Central memory CD8-positive, alpha-beta T cell (primary cell): ENCODE results near the gene TRMU.
A peak's percentile ranks its signal among the peaks of the same experiment; 100 is the strongest.

ENCODE experiments used
- ATAC-seq: fragments of 150-1000 bp; cut with Tn5 transposase; replicated peaks from 2 replicates; pipeline ENCODE4 v1.10.0; 2022; ENCODE audit warnings: mild to moderate bottlenecking, moderate FRiP score, moderate number of reproducible peaks; ENCODE audit not compliant: poor library complexity, severe bottlenecking; ENCODE audit errors: extremely low read depth
- DNase-seq, 2 donors: peaks; one replicate each; pipeline ENCODE4 v3.0.0; 2021; ENCODE audit warnings: low spot score in 2 of 2
- H3K27ac Mint-ChIP-seq: one replicate; pipeline ENCODE4 v1.8.0; 2022; ENCODE audit warnings: low read depth, mild to moderate bottlenecking, moderate library complexity, mixed read lengths
- H3K27me3 Mint-ChIP-seq: one replicate; pipeline ENCODE4 v1.8.0; 2022; ENCODE audit warnings: mixed read lengths
- H3K36me3 Mint-ChIP-seq: one replicate; pipeline ENCODE4 v1.8.0; 2022; ENCODE audit warnings: mild to moderate bottlenecking, moderate library complexity, mixed read lengths; ENCODE audit not compliant: insufficient read depth
- H3K4me1 Mint-ChIP-seq: one replicate; pipeline ENCODE4 v1.8.0; 2022; ENCODE audit warnings: mixed read lengths
- H3K4me3 Mint-ChIP-seq: one replicate; pipeline ENCODE4 v1.8.0; 2022; ENCODE audit warnings: mild to moderate bottlenecking, moderate library complexity, mixed read lengths
- H3K9me3 Mint-ChIP-seq: one replicate; pipeline ENCODE4 v1.8.0; 2022; ENCODE audit warnings: mixed read lengths

The TRMU gene

DNA sequence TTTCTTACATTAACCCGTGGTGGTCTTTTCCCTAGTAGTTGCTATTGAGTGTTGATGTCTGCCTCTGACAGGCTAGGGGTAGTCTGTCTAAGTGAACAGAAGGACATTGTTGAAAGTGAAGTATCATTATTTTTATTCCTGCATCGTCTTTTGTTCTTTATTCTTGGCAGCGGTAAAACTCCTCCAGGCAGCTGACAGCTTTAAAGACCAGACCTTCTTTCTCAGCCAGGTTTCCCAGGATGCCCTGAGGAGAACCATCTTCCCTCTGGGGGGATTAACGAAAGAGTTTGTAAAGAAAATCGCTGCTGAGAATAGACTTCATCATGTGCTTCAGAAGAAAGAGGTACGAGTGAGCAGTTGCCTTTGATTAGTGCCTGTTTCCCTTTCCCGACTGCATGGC, 14.6 kb downstream of the TRMU start:
- DNase-seq (no peak), ATAC-seq (no peak)
- H3K4me1 Mint-ChIP-seq: peaks cover 6% of the 10 kb centered on the region
- no peaks in the 10 kb centered on the region for H3K27me3 Mint-ChIP-seq
- H3K9me3 Mint-ChIP-seq: no peaks in the 10 kb centered on the region
- H3K27ac Mint-ChIP-seq: no peak overlapping the region
- H3K4me3 Mint-ChIP-seq: no peak overlapping the region
- H3K36me3 Mint-ChIP-seq: peaks cover 51% of the 10 kb centered on the region

DNA sequence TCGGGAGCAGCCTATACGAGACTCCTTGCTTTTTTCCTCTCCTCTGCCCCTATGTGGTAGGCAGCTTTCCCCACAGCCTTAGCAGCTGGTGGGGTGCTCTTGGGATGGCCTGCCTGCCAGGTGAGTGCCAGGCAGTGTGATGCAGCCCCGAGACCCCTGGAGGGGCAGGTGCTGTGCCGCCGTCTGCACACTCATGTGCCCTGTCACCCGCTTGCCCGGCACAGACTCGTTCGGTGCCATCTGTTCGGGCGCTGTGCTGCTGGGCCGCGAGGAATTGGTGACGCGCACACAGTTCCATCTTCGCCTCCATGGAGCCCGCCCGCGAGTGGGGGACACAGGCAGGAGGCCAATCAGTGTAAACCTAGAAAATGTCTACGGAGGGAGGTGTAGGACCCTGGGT, 15.1 kb downstream of the TRMU start:
- Mint-ChIP-seq H3K4me3 (no peak overlapping the region), H3K36me3 (peaks cover 49% of the 10 kb centered on the region), H3K4me1 (peaks cover 12% of the 10 kb centered on the region), H3K27ac (no peak overlapping the region), H3K9me3 (no peaks in the 10 kb centered on the region), H3K27me3 (no peaks in the 10 kb centered on the region)
- DNase-seq: no peak
- ATAC-seq: no peak

DNA sequence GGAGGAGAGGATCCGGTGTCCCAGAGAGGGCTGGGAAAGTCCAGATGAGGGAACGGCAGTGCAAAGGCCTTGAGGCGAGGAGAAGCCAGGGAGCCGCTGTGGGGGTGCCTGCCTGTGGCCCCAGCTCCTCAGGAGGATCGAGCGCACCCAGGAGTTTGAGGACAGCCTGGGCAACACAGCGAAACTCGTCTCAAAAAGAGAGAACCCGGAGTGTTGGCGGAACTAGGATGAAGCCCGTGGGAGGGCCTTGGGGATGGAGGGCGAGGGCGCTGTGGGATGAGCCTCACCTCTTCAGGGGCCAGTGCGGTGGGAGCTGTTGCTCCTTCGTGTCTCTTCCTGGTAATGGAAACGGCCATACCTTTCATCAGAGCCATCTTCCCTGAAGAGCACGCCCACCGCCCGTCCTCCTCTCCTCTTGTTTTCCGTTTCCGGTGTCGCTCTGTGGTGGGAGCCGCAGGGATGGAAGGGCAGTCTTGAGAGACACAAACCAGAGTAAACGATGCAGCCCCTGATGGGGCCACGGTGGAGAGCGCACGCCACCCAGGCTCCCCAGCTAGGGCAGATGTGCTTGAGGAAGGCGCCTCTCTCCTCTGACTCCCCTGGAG, 15.7 kb downstream of the TRMU start:
- Mint-ChIP-seq H3K27me3 (no peaks in the 10 kb centered on the region), H3K9me3 (no peaks in the 10 kb centered on the region), H3K4me1 (peaks cover 12% of the 10 kb centered on the region), H3K4me3 (no peak overlapping the region), H3K36me3 (peaks cover 43% of the 10 kb centered on the region), H3K27ac (no peak overlapping the region)
- DNase-seq (no peak), ATAC-seq (no peak)

DNA sequence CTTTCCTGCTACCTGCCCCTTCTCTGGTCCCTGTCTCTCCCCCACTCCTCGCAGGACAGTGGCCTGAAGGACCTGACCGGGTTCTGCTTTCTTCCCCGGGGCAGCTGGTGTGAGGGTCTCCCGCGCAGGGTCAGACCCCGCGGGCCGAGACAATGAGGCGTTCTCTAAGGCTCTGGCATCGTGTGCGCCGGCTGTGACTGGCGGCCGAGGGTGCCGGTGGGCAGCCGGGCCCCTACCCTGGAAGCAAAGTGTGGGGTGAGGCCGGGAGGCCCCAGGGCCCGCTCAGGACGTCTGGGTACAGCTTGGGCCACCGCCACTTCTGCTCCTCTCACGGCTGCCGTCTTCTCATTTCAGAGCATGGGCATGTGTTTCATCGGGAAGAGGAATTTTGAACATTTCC, 16.3 kb downstream of the TRMU start:
- peaks cover 40% of the 10 kb centered on the region for H3K36me3 Mint-ChIP-seq
- ATAC-seq: no peak
- H3K4me3 Mint-ChIP-seq: no peak overlapping the region
- no peaks in the 10 kb centered on the region for H3K9me3 Mint-ChIP-seq
- DNase-seq: no peak
- no peak overlapping the region for H3K27ac Mint-ChIP-seq
- H3K4me1 Mint-ChIP-seq: peaks cover 12% of the 10 kb centered on the region
- H3K27me3 Mint-ChIP-seq: no peaks in the 10 kb centered on the region

DNA sequence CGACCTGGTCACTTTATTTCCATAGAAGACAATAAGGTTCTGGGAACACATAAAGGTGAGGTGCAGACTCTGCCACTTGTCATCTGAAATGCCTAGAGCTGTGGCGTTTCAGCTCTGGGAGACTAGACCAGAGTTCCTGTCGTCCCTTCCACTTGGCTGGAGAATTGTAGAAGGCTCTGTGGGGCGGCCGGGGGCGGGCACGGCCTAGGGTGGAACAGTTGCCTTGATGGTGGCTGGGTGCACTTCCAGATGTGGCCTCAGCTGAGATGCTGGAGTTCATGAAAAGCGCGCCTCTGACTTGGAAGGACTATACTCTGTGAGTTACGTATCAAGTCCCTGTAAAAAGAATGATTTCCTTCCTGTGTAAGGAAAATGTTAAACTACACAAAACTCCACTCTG, 16.8 kb downstream of the TRMU start:
- peaks cover 36% of the 10 kb centered on the region for H3K36me3 Mint-ChIP-seq
- peaks cover 12% of the 10 kb centered on the region for H3K4me1 Mint-ChIP-seq
- no peak overlapping the region for H3K4me3 Mint-ChIP-seq
- ATAC-seq (no peak), DNase-seq (no peak)
- H3K27ac Mint-ChIP-seq: no peak overlapping the region
- H3K27me3 Mint-ChIP-seq: no peaks in the 10 kb centered on the region
- H3K9me3 Mint-ChIP-seq: no peaks in the 10 kb centered on the region

DNA sequence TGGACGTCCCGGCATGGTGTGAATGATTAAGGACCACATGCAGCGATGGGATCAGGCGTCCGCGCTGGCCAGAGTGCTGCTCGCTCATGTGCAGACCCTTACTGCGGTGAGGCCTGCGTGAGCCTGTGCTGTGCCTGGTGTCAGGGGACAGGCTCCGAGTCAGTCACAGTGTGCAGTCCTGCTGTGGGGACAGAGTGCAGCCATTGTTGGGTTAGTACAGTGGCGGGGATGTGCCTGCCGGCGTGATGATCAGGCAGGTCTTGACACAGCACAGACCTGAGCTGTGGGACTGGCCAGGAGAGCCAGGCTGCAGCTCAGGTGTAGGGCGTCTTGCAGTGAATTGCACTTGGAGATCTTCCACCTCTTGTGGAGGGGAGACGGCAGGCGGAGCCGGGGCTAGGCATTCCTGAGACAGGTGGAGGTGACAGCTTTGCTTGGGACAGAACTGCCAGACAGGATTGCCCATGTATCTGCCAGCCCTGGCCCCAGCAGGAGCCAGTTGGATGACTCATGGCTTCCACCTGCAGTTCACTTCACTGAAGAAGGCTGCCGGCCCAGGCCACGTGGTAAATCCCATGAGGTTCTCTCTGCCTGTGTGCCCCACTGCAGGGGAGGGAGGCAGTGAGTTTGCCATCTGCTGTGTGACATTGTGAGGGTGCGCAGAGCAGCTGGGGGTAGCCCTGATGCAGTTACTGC, 17.3 kb downstream of the TRMU start:
- no peak overlapping the region for H3K4me3 Mint-ChIP-seq
- ATAC-seq (no peak), DNase-seq (no peak)
- H3K9me3 Mint-ChIP-seq: no peaks in the 10 kb centered on the region
- H3K27me3 Mint-ChIP-seq: no peaks in the 10 kb centered on the region
- H3K36me3 Mint-ChIP-seq: peaks cover 30% of the 10 kb centered on the region
- H3K27ac Mint-ChIP-seq: no peak overlapping the region
- H3K4me1 Mint-ChIP-seq: peaks cover 12% of the 10 kb centered on the region

DNA sequence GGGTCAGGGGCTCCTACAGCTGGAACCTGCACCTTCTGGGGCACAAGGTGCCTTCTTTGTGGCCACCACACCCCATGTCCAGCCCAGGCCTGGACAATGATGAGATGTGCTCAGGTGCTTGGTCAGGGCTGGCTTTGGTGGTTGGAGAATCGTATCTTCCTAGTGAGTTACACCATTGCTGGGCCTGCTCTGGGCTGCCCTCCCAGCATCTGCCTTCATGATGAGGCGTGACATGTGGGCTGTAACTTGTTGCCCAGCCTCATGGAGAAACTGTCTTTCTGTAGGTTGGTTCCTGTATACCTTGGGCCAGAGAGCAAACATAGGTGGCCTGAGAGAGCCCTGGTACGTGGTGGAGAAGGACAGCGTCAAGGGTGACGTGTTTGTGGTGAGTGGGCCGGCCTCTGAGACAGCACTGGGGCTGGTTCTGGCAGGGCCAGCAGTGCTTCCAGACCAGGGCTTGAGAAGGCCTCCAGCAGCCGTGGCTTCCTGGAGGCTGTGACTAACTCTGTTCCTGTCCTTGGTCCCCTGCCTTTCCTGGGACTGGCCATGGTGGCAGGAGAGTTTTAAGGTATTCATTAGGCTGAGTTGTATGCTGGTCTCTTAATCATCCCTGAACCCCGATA, 18.1 kb downstream of the TRMU start:
- peaks cover 25% of the 10 kb centered on the region for H3K36me3 Mint-ChIP-seq
- ATAC-seq (no peak), DNase-seq (no peak)
- H3K27me3 Mint-ChIP-seq: no peaks in the 10 kb centered on the region
- peaks cover 12% of the 10 kb centered on the region for H3K4me1 Mint-ChIP-seq
- H3K27ac Mint-ChIP-seq: peak overlapping the region; percentile 35
- H3K9me3 Mint-ChIP-seq: no peaks in the 10 kb centered on the region
- no peak overlapping the region for H3K4me3 Mint-ChIP-seq

DNA sequence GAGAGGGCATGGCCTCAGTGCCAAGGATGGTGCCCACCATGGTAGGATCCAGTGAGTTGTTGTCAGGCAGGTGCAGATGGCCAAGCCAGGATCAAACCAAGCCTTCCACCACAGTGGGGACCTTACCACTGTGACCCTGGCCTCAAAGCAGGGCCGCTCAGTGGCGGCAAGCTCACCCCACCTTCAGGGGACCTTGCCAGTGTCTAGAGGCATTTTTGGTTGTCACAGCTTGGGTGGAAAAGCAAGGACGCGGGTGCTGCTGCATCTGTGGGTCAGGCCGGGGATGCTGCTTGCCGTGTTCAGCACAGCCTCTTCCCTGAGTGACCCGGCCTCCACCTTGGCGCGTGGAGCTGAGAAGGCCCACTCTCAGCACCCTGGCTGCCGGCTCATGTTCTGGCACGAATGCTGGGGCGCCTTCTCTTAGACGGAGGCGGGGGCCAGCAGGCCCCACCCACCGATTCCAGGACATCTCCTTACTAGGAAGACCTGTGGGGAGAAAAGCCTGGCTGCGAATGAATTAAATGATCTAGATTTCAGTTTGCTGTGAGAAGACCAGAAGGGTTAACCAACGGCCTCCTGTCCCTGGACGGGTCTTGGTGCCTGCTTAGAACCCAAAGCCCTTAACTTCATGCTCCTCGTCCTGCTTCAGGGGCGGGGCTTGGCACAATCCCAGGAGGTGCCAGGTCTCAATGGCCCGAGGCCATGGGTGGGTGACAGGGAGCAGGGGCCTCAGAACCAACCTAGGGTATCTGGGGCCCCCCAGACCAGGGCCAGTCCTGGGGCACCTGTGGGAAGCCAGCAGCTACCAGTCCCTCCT, 18.9 kb downstream of the TRMU start:
- H3K4me3 Mint-ChIP-seq: no peak overlapping the region
- no peaks in the 10 kb centered on the region for H3K27me3 Mint-ChIP-seq
- DNase-seq: no peak
- peak overlapping the region; percentile 35 for H3K27ac Mint-ChIP-seq
- peaks cover 18% of the 10 kb centered on the region for H3K36me3 Mint-ChIP-seq
- no peaks in the 10 kb centered on the region for H3K9me3 Mint-ChIP-seq
- H3K4me1 Mint-ChIP-seq: peaks cover 12% of the 10 kb centered on the region
- ATAC-seq: no peak

DNA sequence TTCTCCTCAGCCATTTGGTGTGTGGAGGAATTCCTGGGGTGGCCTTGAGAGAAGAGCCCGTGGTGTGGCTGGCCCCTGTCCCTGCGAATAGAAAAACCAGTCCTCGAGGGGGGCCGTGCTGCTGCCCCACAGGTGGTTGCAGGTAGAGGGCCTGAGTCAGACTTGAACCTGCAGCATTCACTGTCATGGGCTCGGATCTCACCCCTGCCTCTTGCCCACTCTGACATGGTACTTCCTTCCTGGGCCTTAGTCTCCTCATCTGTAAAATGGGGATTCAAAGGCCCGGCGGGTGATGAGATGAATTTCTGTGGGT, 19.4 kb downstream of the TRMU start:
- ATAC-seq (no peak), DNase-seq (no peak)
- Mint-ChIP-seq H3K27ac (no peak overlapping the region), H3K4me1 (peaks cover 12% of the 10 kb centered on the region), H3K36me3 (peaks cover 12% of the 10 kb centered on the region), H3K27me3 (no peaks in the 10 kb centered on the region), H3K9me3 (no peaks in the 10 kb centered on the region), H3K4me3 (no peak overlapping the region)

DNA sequence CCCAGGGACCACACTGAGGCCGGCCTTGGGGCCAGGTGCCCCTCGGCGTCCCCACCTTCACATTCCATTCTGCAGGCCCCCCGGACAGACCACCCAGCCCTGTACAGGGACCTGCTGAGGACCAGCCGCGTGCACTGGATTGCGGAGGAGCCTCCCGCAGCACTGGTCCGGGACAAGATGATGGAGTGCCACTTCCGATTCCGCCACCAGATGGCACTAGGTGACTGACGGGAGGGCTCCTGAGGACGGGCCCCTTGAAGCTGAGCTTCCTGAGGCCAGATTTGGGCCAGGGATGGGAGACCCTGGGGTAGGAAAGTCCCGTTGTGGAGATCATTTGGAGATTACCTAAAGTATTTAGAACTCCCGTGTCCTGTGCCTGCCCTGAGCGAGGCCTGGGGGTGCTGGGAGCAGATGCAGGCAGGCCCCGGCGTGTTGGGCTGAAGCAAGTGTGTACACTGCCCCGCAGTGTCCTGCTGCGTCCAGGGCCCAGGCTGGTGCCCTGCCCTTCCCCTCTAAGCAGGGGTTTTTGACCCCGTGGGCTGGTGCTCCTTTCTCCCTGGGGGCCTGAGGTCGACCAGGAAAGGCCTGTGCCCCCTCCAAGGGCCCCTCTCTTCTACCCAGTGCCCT, 20.0 kb downstream of the TRMU start:
- Mint-ChIP-seq H3K27ac (no peak overlapping the region), H3K4me1 (peaks cover 12% of the 10 kb centered on the region), H3K9me3 (no peaks in the 10 kb centered on the region), H3K27me3 (no peaks in the 10 kb centered on the region), H3K36me3 (peaks cover 8% of the 10 kb centered on the region), H3K4me3 (no peak overlapping the region)
- ATAC-seq (peak; percentile 32), DNase-seq (peak; percentile 40 to 62)

DNA sequence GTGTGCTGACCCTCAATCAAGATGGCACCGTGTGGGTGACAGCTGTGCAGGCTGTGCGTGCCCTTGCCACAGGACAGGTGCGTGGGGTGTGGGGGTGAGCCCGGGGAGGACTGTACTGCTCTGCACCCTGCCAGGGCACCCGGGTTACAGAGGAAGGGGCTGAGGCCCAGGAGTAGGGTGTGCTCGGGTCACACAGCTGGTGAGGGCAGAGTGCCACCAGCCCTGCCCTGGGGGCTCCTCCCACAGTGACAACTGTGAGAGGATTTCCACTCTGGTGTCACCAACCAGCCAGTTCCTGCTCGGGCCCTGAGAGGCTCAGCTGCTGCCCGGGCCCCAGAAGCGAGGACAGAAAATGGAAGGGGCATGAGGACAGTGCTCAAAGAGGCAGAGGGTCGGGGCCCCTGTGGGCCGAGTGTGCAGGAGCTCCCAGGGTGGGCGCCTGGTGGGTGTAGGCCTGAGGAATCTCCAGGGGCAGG, 20.5 kb downstream of the TRMU start:
- H3K4me3 Mint-ChIP-seq: no peak overlapping the region
- ATAC-seq: no peak
- no peaks in the 10 kb centered on the region for H3K9me3 Mint-ChIP-seq
- H3K27ac Mint-ChIP-seq: no peak overlapping the region
- no peak for DNase-seq
- peaks cover 5% of the 10 kb centered on the region for H3K36me3 Mint-ChIP-seq
- no peaks in the 10 kb centered on the region for H3K27me3 Mint-ChIP-seq
- H3K4me1 Mint-ChIP-seq: peaks cover 8% of the 10 kb centered on the region
